ENCODE results near the gene SRSF9. TPM values are rescaled to one million over a fixed set of nuclear protein-coding genes. Genes with fewer than 3 reads are reported as not detected.

Gene SRSF9
- polyA plus RNA-seq, 1 donor from 2014 or later: 289 TPM

DNA sequence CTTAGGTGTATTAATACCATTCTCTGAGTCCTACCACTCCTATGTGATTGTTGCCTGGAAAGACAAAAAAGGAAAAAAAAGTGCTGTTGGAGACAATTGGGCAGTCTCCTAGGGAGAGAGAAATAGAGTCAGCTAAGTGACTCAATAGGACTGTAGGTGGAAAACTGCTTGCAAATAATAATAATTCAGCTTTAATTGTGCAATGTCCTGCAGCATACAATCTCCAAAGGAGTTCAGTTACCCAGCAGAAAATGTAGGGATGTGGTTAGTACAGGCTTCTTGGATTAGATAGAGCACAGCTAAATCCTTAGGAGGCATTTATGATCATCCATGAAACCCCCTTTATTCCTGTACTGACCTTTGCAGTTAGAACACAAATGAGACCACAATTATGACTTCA is 3.0 kb upstream of the SRSF9 start:
- Histone ChIP-seq H3K27ac (ENCODE audit: low read length) (no peak overlapping the region), H3K79me2 (replicated peaks; ENCODE audit: insufficient read depth, low read length) (peaks cover 25% of the 10 kb centered on the region), H3K9me3 (ENCODE audit: low read length) (no peaks in the 10 kb centered on the region), H2AFZ (ENCODE audit: low read depth, low read length) (no peak overlapping the region), H3K36me3 (ENCODE audit: insufficient read depth, low read length) (no peaks in the 10 kb centered on the region), H3F3A (ENCODE audit: insufficient read depth, low read length, poor library complexity, severe bottlenecking) (peaks cover 7% of the 10 kb centered on the region), H3K9ac (ENCODE audit: low read length) (no peak overlapping the region), H3K4me3 (ENCODE audit: low read length) (peak overlapping the region; percentile 4), H4K20me1 (ENCODE audit: insufficient read depth) (peaks cover 3% of the 10 kb centered on the region), H3K27me3 (ENCODE audit: insufficient read depth, low read depth, low read length) (no peaks in the 10 kb centered on the region), H3K9me2 (ENCODE audit: insufficient read depth, low read length) (no peaks in the 10 kb centered on the region), H3K4me2 (ENCODE audit: low read length) (no peak overlapping the region)
- TF ChIP-seq POLR2AphosphoS5 (IDR thresholded peaks at IDR 0.05): no peak
- TF ChIP-seq TAF1 (IDR thresholded peaks at IDR 0.05; ENCODE audit: low read depth): no peak
- TF ChIP-seq RAD21 (conservative IDR thresholded peaks at IDR 0.05): no peak
- no peak for TF ChIP-seq EZH2 (IDR thresholded peaks at IDR 0.05; ENCODE audit: borderline replicate concordance, insufficient read depth, low read length, poor library complexity, severe bottlenecking)
- TF ChIP-seq MXI1 (conservative IDR thresholded peaks at IDR 0.05; ENCODE audit: poor library complexity, severe bottlenecking): no peak
- TF ChIP-seq CTCF (IDR thresholded peaks at IDR 0.05; ENCODE audit: poor library complexity, severe bottlenecking): no peak
- no peak for TF ChIP-seq SMC3 (conservative IDR thresholded peaks at IDR 0.05; ENCODE audit: poor library complexity)
- no peak for TF ChIP-seq REST (IDR thresholded peaks at IDR 0.05; ENCODE audit: borderline replicate concordance)
- TF ChIP-seq EP300 (conservative IDR thresholded peaks at IDR 0.05; ENCODE audit: poor library complexity, severe bottlenecking): no peak

GRCh38 chr12:120470150-120470784 is 719 bp upstream of the SRSF9 start:
- H3K9me3 ChIP-seq (ENCODE audit: low read length): no peaks in the 10 kb centered on the region
- H3K27me3 ChIP-seq (ENCODE audit: insufficient read depth, low read depth, low read length): no peaks in the 10 kb centered on the region
- peak overlapping the region; percentile 95 for H3K27ac ChIP-seq (ENCODE audit: low read length)
- peak overlapping the region; percentile 78 for H2AFZ ChIP-seq (ENCODE audit: low read depth, low read length)
- H3K4me3 ChIP-seq (ENCODE audit: low read length): peak overlapping the region; percentile 97
- H3K9ac ChIP-seq (ENCODE audit: low read length): peak overlapping the region; percentile 95
- no peaks in the 10 kb centered on the region for H3K9me2 ChIP-seq (ENCODE audit: insufficient read depth, low read length)
- H3K4me2 ChIP-seq (ENCODE audit: low read length): peak overlapping the region; percentile 91
- peaks cover 8% of the 10 kb centered on the region for H4K20me1 ChIP-seq (ENCODE audit: insufficient read depth)
- H3K79me2 ChIP-seq (replicated peaks; ENCODE audit: insufficient read depth, low read length): peaks cover 48% of the 10 kb centered on the region
- peaks cover 7% of the 10 kb centered on the region for H3F3A ChIP-seq (ENCODE audit: insufficient read depth, low read length, poor library complexity, severe bottlenecking)
- H3K36me3 ChIP-seq (ENCODE audit: insufficient read depth, low read length): peaks cover 4% of the 10 kb centered on the region
- no peak for TF ChIP-seq EP300 (conservative IDR thresholded peaks at IDR 0.05; ENCODE audit: poor library complexity, severe bottlenecking)
- TF ChIP-seq SMC3 (conservative IDR thresholded peaks at IDR 0.05; ENCODE audit: poor library complexity): no peak
- no peak for TF ChIP-seq TAF1 (IDR thresholded peaks at IDR 0.05; ENCODE audit: low read depth)
- TF ChIP-seq MXI1 (conservative IDR thresholded peaks at IDR 0.05; ENCODE audit: poor library complexity, severe bottlenecking): no peak
- TF ChIP-seq REST (IDR thresholded peaks at IDR 0.05; ENCODE audit: borderline replicate concordance): no peak
- TF ChIP-seq CTCF (IDR thresholded peaks at IDR 0.05; ENCODE audit: poor library complexity, severe bottlenecking): no peak
- no peak for TF ChIP-seq RAD21 (conservative IDR thresholded peaks at IDR 0.05)
- TF ChIP-seq EZH2 (IDR thresholded peaks at IDR 0.05; ENCODE audit: borderline replicate concordance, insufficient read depth, low read length, poor library complexity, severe bottlenecking): no peak
- TF ChIP-seq POLR2AphosphoS5 (IDR thresholded peaks at IDR 0.05): no peak
